Suppressor macrophage treated with lipopolysaccharide for 4 hours (primary cell): ENCODE measurements around the gene KANK4.
A peak's percentile ranks its signal among the peaks of the same experiment; 100 is the strongest.

ENCODE experiments used
- DNase-seq: peaks from one replicate; pipeline ENCODE4 v3.0.0-alpha.2; 2020

KANK4 gene

DNA sequence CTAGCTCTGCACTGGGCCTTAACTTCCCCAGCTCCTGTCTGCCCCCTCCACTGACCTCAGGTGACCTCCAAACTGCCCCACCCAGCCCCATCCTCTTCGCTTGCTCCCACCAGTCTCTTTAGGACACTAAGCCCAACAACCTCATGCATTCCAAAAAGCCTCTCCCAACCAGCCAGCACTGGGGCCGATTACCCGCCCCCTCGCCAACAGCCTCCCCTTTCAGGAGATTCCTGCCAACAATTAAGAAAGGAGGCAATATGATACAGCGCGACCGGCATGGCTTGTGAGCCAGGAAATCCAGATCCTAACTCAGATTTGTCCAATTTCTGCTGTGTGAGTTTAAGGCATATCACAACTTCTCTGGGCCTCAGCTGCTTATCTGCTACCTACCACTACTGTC is 14.7 kb downstream of the KANK4 start:
- DNase-seq: no peak

DNA sequence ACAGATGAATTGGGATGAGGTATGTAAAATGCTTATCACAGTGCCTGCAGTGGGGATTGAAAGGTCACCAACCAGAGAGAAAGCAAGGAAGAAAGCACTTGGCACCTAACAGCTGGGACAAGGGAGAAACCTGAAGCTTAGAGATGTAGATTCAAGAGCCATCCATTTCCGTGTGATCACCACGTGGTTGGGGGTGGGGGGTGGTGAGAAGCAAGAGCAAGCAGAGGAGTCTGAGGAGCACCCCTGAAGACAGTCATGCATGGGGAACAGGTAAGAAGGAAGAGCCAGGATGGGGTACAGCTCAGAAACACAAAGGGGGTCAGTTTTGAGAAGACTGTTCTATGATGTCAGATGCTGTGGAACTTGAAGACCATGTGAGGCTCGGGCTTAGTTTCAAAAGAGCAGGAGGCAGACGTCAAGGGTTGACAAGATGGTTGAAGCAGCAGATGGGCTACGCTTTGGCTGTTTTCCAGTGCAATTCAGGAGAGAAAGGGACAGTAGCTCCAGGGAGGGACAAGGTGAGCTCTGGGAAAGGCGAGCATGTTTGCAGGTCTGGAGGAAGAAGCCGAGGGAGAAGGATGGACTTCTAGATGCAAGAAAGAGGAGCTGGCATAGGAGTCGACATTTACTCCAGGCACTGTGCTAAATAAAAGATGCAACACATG is 17.4 kb downstream of the KANK4 start:
- DNase-seq: no peak

DNA sequence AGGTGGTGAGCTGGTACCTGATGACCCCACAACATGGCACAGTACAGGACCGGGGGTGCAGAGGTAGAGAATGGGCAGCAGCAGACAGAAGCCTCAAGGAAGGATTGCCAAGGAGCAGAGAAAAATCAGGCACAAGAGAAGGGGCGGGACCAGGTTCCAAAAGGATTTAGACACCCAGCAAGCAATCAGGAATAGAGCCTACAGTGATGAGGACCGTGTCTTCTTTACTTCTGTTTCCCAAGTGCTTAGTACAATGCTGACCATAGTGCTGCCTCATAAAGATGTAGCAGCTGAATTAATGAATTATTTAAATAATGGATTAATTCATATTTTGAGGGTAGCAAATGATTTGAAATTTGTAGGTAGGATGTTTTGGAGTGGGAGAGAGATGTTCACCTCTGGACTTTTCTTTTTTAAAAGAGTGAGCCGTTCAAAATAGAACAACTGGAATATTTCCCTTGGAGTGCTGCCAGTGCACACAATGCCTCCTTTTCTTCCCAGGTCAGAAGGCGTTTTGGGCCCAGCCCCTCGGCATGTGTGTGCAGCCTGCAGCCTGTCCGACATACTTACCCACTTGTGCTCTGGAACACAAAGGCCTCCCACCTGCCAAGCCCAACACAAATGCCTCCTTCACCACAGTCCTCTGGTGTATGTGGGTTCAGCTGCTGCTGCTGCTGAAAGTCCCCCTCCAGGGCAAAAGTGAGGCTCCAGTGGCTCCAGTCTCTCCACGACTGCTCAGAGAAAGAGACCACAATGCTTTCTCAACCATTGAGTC is 19.6 kb downstream of the KANK4 start:
- no peak for DNase-seq

DNA sequence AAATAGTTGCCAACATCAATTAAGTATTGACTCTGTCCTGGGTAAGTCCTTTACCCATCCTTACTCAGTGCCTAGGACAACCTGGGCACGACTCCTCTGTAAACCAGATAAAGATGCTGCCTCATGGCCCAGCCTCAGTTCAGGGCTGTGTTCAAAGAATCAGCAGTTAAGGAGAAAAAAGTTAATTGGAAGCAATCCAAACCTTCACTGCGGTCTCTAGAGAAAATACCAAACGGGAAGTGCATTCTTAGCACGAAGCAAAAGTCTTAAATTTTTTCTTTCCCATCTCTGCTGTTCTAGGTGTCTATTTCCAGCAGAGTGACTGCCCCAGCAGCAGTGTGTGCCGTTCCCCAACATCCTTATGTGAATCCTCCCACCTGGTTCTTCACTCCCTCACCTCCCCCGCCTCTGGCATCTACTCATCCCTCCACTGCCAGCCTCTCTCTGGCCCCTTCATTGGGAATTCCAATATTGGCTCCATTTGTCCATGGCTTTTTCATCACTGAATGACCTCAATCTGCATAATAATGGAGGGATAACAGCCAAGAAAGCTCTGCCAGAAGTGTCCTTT is 23.2 kb downstream of the KANK4 start:
- peak; percentile 64 for DNase-seq

DNA sequence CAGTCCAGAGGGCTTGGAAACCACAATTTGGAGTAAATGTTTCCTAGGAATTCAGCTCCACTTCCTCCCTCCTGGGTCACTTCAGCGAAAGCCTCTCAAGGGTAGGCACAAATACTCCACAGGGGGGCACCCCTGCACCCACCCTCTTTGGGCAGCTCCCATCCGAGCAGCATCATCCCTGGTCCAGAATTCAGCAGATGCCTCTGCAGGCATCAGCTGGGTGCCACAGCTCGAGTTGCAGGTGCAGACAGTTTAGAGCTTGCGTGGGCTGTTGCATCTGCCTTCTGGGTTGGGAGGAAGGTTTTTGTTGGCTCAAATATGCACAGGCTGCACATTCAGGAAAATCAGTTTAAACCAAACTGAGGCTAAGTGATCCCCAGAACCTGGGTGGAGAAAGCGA is 25.0 kb downstream of the KANK4 start:
- DNase-seq: peak; percentile 46

DNA sequence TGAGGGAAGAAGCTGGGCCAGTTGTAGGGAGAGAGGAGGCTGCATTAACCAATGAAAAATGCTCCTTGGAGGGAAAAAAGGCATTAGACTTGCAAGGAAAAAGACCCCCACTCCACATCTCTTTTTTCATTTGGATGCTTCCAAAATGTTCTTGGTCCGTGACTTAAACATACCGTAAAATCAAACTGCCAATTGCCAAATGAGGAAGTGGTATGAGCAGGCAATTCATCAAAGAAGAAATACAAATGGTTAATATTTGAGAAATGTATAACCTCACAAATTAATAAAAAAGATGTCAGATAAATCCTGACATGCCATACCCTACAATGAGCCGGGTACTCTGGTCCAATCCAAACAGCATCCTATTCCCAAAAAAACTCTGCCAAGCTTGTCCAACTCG is 30.6 kb downstream of the KANK4 start:
- DNase-seq: no peak

DNA sequence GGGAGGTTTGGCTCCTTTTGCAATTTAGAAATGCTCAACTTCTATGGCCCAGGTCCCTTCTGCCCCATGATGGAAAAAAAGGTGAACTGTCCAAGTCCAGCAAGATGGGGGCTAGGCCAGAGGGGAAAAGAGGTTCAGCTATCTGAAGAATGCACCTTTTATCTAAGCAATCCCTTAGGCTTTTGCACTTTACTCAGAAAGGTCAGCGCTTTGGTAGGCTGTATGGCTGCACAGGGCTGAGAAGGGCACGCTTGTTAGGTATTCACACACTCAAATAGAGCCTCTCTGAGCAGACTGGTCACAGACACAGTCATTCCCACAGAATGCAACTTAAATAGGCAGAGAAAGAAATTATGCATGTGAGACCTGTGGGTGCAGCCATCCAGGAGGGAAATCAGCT is 31.0 kb downstream of the KANK4 start:
- no peak for DNase-seq

DNA sequence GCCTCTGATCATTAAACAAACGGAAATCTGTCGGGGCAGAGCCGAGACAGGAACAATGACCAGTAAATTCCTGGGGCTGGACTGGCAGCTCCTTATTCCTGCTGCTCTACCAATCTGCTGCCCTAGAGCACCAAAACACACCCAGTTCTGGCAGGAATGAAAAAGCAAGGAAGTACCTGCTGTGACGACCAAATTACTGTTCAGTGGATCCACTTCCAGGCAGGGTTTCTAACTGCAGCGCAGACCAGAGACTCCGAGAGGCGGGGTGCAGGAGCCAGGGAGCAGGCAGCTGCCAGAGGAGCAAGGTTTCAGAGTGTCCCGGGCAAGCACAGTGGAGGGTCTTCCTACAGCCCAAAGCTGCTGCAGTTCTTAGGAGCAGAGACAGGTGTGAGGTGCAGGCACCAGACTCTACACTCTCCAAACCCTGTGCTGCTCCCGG is 32.4 kb downstream of the KANK4 start:
- DNase-seq: no peak

DNA sequence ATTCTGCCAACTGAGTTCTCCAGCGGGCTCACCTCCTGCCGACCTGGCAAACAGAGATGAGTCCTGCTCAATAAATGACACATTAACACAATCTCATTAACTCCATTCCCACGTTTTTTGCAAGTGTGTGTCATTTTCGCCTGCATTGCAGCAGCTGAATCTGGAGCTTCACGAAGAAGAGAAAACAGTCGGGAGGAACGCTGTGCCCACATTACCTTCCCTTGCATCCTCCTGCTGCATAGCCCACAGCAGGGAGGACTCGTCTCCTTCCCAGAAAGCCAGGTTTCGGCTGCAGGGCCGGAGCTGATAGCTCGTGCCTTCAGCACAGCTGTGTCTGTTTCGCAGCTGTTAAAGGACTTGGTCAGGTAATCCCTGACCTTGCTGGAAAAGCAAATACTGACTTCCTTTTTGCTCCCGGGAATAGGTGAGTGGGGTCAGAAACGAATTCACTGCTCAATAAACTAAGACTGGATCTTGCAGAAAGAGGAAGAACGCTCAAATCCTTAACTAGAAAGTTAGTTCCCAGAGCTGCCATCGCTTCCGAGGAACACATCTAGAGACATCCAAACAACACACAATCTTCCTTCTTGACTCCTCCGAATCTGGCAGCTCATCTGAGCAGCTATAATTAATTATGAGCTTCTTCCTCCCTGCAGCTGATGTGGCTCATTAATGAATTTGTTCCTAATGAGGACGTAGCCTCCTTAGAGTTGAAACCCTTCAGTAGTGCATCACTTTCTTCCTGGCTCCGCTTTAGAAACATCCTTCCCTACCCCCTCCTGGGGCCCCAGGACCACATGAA is 33.0 kb downstream of the KANK4 start:
- DNase-seq: no peak

DNA sequence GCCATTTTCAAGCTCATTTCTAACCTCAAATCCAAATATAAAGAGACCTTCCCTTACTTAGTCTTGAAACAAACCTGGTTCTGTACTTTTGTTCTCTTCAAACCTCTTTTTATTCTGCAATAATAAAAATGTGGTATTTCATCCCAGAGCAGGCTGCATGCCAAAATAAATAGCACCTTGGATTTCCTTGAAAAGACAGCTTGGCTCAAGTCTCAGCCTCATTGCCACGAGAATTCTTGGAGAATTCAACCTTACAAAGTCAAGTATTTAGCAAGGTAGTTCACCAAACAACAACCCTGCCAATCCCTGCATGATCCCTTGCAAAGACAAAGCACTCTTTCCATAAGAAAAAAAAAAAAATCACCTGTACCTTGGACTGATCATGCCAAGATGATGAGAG is 33.8 kb downstream of the KANK4 start:
- no peak for DNase-seq

DNA sequence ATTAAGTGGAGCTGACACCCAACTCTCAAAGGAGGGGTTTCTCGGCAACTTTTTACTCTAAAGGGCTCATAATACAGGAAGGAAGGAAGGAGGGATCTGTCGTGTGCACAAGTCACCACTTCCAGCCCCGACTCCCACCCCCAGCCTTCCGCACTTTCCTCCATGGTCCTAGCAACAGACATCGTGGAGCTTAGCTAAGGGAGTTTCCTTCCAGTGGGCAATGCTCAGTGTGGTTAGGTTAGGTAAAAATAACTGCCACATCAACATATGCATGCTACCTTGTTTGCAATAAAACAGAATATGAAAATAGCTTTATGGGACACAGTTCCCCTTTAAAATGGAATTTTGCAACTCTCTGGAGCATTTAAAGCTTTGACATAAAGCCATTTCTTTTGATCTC is 35.2 kb downstream of the KANK4 start:
- no peak for DNase-seq

DNA sequence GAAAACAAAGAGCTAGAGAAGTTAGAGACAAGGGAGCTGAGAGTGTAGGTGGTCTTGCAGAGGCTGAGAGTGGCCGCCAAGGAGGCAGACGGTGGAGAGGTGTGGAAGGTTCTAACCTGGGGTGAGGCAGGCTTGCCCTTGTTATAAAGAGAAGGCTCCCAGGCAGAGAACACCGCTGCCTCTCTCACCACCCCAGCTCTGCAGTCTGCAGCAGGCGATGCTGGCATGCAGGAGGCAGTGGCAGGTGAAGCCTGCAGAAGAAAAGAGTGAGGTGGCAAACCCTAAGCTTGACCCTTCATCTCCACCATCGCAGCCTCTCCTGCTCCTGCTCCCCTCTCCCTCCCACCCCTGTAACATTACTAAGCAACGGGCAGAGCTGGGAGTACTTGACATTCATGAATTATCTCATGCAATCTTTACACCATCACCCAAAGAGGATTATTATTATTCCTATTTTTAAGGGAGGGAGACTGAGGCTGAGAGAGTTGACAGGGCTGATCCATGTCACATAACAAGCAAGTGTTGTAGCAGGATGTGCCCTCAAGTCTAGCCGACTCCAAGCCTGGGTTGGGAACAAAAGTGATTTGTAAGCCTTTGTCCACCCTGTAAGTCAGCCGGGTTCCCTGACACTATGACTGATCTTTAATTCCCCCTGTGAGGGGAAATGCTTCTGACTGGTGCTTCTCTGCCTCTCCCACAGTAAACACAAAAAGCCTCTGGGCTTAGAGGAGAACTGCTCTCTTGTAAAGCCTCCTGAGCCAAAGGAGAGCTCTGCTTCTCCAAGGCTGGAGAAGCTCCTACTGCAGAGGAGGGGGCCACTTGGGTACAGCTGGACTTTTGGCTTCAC is 36.1 kb downstream of the KANK4 start:
- DNase-seq: no peak

DNA sequence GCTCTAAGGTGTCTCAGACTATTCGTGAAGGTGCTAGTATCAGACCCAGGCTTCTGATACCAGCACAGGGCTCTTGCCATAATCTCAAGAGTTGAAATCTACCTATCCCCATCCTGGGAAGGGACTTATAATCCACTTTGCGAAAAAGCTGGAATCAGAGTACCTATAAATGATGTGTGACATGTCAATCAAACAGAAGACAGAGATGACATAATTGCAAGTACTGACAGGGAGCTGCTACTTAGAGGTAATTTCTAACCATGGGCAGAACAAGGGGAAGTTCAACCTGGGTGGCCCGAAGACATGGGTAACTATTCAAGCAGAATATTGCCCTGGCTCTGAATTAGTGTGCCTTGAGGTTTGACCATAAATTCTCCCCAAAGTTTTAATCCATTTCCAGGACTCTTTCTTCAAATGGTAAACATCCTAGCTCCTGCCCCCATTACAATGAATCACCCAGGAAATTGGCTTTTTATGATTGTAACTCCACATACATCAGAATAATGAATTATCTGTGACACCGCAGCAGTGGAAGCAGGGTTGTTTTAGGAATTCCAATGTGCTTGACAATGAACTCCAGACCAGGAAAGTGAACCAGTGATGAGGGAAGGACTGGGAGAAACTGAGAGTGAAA is 37.2 kb downstream of the KANK4 start:
- no peak for DNase-seq

DNA sequence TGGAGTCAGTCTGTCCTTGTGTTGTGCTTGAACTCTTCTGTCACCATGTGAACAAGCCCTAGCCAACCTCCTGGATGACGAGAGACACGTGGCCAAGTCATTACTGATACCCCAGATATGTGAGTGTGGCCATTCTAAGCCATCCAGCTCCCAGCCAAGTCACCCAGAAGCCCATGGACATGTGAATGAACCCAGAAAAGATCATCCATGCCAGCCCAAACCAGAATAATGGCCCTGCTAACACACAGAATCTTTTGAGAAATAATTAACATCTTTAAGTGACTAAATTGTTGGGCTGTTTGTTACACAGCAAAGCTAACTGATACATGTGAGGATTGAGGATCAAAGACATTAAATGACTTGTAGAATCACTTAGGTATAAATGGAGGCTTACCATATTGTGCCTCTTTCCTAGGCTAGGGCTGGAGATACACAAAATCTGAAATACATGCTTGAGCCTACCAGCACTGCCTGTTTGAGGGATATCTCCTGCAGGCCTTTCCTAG is 38.2 kb downstream of the KANK4 start:
- no peak for DNase-seq

DNA sequence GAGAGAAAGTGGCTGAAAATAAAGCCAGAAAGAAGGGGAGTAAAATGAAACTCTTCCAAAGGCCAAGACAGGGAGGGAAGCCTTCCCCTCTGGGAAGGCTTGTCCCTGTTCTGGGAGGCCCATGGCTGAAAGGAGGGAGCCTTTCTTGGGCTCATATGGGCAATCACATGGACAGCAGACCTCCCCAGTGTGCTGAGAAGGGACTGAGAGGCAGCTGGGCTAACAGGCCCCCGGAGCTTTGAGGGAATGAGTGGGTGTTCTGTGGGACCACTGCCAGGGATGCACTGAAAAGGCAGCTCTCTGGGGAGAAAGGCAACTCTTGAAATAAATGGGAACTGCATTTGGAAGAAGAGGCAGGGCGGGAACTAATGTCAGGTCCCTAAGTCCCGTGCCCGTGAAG is 39.1 kb downstream of the KANK4 start:
- no peak for DNase-seq

DNA sequence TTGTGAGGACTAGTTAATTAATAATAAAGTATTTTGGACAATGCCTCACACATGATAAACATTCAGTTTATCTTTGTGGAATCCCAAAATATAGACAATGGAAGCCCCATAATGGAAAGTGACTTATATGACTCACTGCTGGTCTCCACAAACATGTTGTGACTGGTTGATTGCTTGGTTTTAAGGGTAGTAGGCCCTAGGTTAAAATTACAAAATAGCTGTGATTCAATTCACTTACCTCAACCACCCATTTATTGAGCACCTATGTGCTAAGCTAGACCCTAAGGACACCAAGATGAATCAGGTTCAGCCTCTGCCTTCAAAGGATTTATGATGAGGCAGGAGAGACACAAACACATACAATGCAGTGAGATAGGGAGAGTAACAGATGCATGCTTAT is 42.4 kb downstream of the KANK4 start:
- no peak for DNase-seq

DNA sequence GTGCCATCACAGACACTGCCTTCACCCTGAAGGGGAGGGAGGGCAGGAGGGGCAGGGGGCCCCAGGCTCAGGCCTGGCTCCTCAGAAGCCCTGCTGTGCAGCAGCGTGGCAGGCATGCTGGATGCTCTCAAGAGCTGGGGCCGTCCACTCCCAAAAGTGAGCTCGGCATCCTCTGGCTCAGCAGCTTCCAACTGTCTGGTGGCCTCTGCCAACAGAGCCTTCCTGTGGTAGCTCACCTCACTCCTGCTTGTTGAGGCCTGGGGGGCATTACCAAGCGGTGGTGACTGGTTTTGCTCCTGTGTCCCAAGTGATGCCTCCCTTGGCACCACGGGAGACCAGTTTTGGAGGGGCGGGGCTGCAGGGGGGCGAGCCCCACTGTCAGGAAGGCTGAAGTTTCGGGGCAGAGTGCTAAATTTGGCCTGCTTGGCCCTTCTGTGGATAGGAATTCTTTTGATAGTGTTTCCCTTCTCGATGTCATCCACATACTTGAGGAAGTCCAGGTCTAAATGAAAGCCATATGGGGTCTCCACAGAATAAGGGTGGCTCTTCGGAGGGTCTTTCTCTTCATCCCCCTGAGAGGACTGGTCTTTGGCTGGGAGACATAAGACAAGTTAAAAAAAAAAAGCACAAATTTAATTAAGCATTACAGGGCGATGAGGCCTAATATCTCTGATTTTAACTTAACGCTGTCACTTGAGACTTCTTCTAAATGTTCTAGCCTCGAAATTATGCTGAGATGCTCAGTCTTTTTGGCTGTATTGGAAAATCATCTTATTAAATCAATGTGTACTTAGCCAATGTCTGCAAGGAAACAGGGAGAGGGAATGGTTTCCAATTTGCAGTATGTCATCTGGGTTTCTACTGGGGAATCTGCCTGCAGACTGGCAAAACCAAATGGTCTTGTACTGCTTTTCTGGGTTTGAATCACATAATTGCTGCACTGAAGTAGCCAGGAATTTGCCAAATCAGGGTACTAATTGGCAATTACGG is 44.4 kb downstream of the KANK4 start:
- DNase-seq: no peak

DNA sequence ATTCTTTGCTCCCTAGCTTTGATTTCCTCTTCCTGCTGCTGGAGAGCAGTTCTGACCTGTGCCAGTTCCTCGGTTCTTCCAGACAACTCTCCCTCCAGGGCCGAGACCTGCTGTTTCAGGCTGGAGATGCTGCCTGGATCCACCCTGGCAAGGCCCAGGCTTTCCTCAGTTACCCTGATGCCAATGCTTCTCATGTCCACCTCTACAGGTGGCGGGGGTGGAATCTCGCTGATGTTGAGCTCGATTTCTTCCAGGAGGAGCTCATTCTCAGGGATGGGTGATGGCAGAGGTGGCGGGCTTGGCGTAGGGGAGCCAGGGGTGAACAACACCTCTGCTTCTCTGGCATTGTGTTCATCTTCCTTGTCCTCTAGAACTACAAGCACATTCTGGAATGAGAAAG is 45.3 kb downstream of the KANK4 start:
- DNase-seq: no peak

DNA sequence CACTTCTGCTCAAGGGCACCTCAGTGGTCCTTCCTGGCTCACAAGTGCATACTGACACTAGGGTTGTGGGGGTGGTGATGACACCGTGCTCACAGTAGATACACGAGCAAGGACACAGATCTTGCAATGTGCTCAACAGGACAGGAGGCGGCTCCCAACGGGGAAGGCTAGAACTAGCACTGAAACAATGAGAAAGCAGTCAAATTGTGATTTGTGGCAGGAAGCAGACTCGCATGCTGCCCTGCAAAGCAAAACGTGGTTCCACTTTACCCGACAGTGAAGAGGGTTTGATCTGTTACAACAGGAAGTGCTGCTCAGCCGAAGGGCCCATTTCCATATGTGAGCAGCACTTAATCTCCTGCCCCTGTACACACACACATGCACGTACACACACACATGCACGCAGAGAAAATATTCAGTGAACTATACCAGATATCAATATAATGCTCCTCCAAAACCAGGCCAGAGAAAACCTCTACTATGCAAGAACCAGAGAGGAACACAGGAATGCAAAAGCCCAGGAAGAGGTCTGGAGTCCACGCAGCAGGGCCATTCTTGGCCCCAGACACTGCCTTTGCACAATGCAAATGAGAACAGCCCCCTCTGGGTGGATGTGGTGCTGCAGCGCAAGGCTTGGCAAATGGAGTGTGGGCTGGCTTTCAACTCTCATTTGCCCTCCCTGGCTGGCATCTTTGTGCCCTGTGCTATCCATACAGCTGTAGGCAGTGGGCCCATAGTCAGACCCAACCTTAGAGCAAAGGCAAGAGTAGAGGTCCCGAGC is 47.1 kb downstream of the KANK4 start:
- DNase-seq: peak; percentile 27

DNA sequence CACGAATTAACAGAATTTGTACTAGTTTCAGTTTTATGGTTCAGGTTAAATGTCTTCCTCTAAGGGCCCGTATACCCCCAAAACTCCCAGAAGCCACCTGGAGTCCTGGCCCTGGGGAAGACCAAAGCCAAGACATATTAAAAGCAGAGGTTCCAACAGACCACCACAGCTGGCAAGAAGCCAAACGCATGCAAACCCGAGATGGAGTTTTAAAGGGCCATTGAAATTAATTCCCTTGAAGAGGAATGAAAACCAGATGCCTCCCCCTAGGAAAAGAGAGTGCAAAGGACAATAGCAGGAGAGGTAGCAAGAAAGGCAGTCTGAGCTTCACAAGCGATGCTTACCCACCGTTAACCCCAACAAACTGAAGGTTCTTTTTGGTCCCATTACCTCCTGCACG is 48.1 kb downstream of the KANK4 start:
- no peak for DNase-seq
